HEK293 (cell line): ENCODE measurements around the gene FAM110D.
A peak's percentile ranks its signal among the peaks of the same experiment; 100 is the strongest.

Experiments
- CTCF ChIA-PET: fragments of 350-600 bp; formaldehyde crosslinking; extraction: SDS; loops from one replicate; lab custom pipeline; 2021; ENCODE audit warnings: antibody characterized with exemption; lab: Yijun Ruan, JAX
- POLR2A ChIA-PET: fragments of 300-600 bp; formaldehyde crosslinking; extraction: SDS; loops from one replicate; lab custom pipeline; 2020; ENCODE audit warnings: antibody characterized with exemption, inconsistent platforms; lab: Yijun Ruan, JAX
- H3K27ac ChIP-seq: fragments of 200-500 bp; sonication (Bioruptor generic); 2 replicates; pipeline ENCODE4 v1.5.1; 2014; ENCODE audit warnings: low read depth, low read length, control low read depth, inconsistent platforms; ENCODE audit errors: extremely low read depth
- H3K36me3 ChIP-seq, 2 experiments: fragments of 200-500 bp in 1 of 2; sonication (Bioruptor generic) in 1 of 2; 1 replicate in 1 of 2; 2 replicates in 1 of 2; pipeline ENCODE4 v1.5.1; 2014 to 2017; ENCODE audit warnings: inconsistent platforms in 2 of 2, low read length in 2 of 2; ENCODE audit not compliant: control insufficient read depth in 2 of 2, insufficient read depth in 1 of 2
- H3K4me1 ChIP-seq: fragments of 200-500 bp; sonication (Bioruptor generic); 2 replicates; pipeline ENCODE4 v1.5.1; 2014; ENCODE audit warnings: mild to moderate bottlenecking, low read length, inconsistent platforms; ENCODE audit not compliant: control insufficient read depth, insufficient read depth
- H3K4me3 ChIP-seq: 2 replicates; pipeline ENCODE4 v1.5.1; 2011; ENCODE audit warnings: low read depth, mild to moderate bottlenecking, control low read depth, low read length, moderate library complexity
- H3K9me3 ChIP-seq: fragments of 200-500 bp; sonication (Bioruptor generic); 2 replicates; pipeline ENCODE4 v1.5.1; 2014; ENCODE audit warnings: low read depth, low read length, inconsistent platforms; ENCODE audit not compliant: control insufficient read depth, insufficient read depth
- EGR2 ChIP-seq: fragments of 450-650 bp; formaldehyde crosslinking; IDR thresholded peaks from 2 replicates; pipeline ENCODE4 v1.5.1; 2016; ENCODE audit warnings: low read depth, missing biosample characterization, missing genetic modification characterization
- SCRT1 ChIP-seq: fragments of 450-650 bp; formaldehyde crosslinking; IDR thresholded peaks from 2 replicates; pipeline ENCODE4 v1.5.1; 2016; ENCODE audit warnings: missing biosample characterization, missing genetic modification characterization, borderline replicate concordance
- SP7 ChIP-seq: fragments of 450-650 bp; formaldehyde crosslinking; IDR thresholded peaks from 2 replicates; pipeline ENCODE4 v1.5.1; 2016; ENCODE audit warnings: missing biosample characterization, missing genetic modification characterization
- ZBTB8A ChIP-seq: fragments of 450-650 bp; formaldehyde crosslinking; IDR thresholded peaks from 2 replicates; pipeline ENCODE4 v1.5.1; 2016; ENCODE audit warnings: missing biosample characterization, missing genetic modification characterization
- ZFHX2 ChIP-seq: fragments of 450-650 bp; formaldehyde crosslinking; conservative IDR thresholded peaks from 2 replicates; pipeline ENCODE4 v1.5.1; 2016; ENCODE audit warnings: missing biosample characterization, missing genetic modification characterization
- ZNF114 ChIP-seq: fragments of 450-650 bp; formaldehyde crosslinking; IDR thresholded peaks from 2 replicates; pipeline ENCODE4 v1.5.0; 2017; ENCODE audit warnings: missing biosample characterization, missing genetic modification characterization
- ZNF140 ChIP-seq: fragments of 450-650 bp; formaldehyde crosslinking; IDR thresholded peaks from 2 replicates; pipeline ENCODE4 v1.5.1; 2016; ENCODE audit warnings: missing biosample characterization, missing genetic modification characterization
- ZNF146 ChIP-seq: fragments of 450-650 bp; formaldehyde crosslinking; IDR thresholded peaks from 2 replicates; pipeline ENCODE4 v1.5.1; 2016; ENCODE audit warnings: missing biosample characterization, missing genetic modification characterization
- ZNF2 ChIP-seq: fragments of 450-650 bp; formaldehyde crosslinking; IDR thresholded peaks from 2 replicates; pipeline ENCODE4 v1.5.1; 2016; ENCODE audit warnings: missing biosample characterization, missing genetic modification characterization
- ZNF239 ChIP-seq: fragments of 450-650 bp; formaldehyde crosslinking; IDR thresholded peaks from 2 replicates; pipeline ENCODE4 v1.5.1; 2016; ENCODE audit warnings: missing biosample characterization, missing genetic modification characterization
- ZNF324 ChIP-seq: fragments of 450-650 bp; formaldehyde crosslinking; IDR thresholded peaks from 2 replicates; pipeline ENCODE4 v1.5.1; 2016; ENCODE audit warnings: missing biosample characterization, missing genetic modification characterization
- ZNF335 ChIP-seq: fragments of 450-650 bp; formaldehyde crosslinking; conservative IDR thresholded peaks from 2 replicates; pipeline ENCODE4 v1.5.1; 2016; ENCODE audit warnings: missing biosample characterization, missing genetic modification characterization
- ZNF404 ChIP-seq: fragments of 450-650 bp; formaldehyde crosslinking; IDR thresholded peaks from 2 replicates; pipeline ENCODE4 v1.5.1; 2017; ENCODE audit warnings: missing biosample characterization, missing genetic modification characterization
- ZNF561 ChIP-seq: fragments of 450-650 bp; IDR thresholded peaks from 2 replicates; pipeline ENCODE4 v1.5.1; 2018; ENCODE audit warnings: missing biosample characterization, missing genetic modification characterization, borderline replicate concordance
- ZNF626 ChIP-seq: fragments of 450-650 bp; sonication (Bioruptor Pico); formaldehyde crosslinking; IDR thresholded peaks from 2 replicates; pipeline ENCODE4 v1.5.1; 2018; ENCODE audit warnings: missing biosample characterization, missing genetic modification characterization, inconsistent platforms
- ZSCAN30 ChIP-seq: fragments of 450-650 bp; IDR thresholded peaks from 2 replicates; pipeline ENCODE4 v1.5.1; 2018; ENCODE audit warnings: missing biosample characterization, mild to moderate bottlenecking, missing genetic modification characterization, moderate library complexity
- TF ChIP-seq, protein P1 (sequence below): fragments of 450-650 bp; formaldehyde crosslinking; IDR thresholded peaks from 2 replicates; pipeline ENCODE4; 2016; ENCODE audit warnings: missing biosample characterization, missing genetic modification characterization
- TF ChIP-seq, protein P2 (sequence below): fragments of 450-650 bp; formaldehyde crosslinking; IDR thresholded peaks from 2 replicates; pipeline ENCODE4 v1.5.1; 2016; ENCODE audit warnings: missing biosample characterization, missing genetic modification characterization
- TF ChIP-seq, protein P3 (sequence below): fragments of 450-650 bp; formaldehyde crosslinking; IDR thresholded peaks from 2 replicates; pipeline ENCODE4 v1.5.1; 2016; ENCODE audit warnings: missing biosample characterization, missing genetic modification characterization

The FAM110D gene

DNA sequence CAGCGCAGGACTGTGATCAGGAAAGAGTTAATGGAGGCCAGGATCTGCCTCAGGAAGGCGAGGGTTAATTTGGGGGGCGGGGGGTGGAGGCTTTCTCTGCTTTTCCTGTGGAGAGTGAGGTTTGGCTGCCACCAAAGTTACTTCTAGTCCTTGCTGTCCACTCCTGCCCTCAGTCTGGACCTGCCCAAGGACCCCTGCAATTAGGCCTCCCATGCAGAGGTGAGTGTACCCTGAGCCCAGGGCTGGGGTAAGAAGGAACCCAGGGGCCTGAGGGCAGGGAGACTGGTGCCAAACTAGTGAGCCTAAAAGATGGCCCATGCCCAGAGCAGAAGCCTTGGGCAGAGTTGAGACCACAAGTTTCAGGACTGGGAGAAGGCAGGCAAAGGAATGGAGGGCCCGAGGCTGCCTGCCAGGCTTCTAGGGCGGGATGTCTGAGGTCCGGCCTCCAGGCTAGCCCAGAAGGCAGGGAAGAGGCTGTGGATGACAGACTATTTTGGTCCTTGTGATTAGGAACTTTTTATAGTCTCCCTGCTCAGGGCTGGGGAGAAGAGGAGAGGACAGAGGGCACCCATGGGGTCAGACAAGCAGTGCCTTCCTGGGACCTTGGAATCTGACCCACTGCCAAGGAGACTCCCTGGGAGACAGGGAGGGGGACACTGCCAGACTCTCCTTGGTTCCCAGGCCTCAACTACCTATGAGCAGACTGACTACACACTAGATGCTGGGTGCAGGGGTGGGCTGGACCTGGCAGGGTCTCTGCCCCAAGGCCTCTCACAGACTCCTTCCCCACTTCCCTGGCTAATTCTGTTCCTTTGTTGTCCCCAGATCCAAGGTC is at the start of gene FAM110D:
TSS of gene FAM110D (plus strand) at position 172 of the 835 bp plus-strand sequence. CDS start 2,213 bp downstream, outside the sequence.
- ChIA-PET CTCF (interaction anchor here (2.1 kb wide), 1 partner anchor 14 kb away, joined by 13 read pairs; no protein-coding TSS in a partner anchor), POLR2A (interaction anchor here (0.7 to 1.2 kb wide), 2 partner anchors 10 to 1104 kb away, joined by 3 to 4 read pairs; partner anchors contain the start of genes C1orf232 and ZNF593)
- H3K4me3 ChIP-seq = no peak within 1 kb of the TSS
- H3K36me3 ChIP-seq = no peaks in the 10 kb centered on the region
- no peak within 1 kb of the TSS for H3K27ac ChIP-seq
- peak; percentile 52; the same call in 1 of the 2 replicates for TF ChIP-seq ZNF335 (tag by site-specific recombination)
- TF ChIP-seq, protein P1, sequence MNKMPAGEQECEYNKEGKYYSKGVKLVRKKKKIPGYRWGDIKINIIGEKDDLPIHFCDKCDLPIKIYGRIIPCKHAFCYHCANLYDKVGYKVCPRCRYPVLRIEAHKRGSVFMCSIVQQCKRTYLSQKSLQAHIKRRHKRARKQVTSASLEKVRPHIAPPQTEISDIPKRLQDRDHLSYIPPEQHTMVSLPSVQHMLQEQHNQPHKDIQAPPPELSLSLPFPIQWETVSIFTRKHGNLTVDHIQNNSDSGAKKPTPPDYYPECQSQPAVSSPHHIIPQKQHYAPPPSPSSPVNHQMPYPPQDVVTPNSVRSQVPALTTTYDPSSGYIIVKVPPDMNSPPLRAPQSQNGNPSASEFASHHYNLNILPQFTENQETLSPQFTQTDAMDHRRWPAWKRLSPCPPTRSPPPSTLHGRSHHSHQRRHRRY = no peak
- H3K9me3 ChIP-seq = no peaks in the 10 kb centered on the region
- no peaks in the 10 kb centered on the region; the same call in 1 of the 2 replicates for H3K4me1 ChIP-seq

DNA sequence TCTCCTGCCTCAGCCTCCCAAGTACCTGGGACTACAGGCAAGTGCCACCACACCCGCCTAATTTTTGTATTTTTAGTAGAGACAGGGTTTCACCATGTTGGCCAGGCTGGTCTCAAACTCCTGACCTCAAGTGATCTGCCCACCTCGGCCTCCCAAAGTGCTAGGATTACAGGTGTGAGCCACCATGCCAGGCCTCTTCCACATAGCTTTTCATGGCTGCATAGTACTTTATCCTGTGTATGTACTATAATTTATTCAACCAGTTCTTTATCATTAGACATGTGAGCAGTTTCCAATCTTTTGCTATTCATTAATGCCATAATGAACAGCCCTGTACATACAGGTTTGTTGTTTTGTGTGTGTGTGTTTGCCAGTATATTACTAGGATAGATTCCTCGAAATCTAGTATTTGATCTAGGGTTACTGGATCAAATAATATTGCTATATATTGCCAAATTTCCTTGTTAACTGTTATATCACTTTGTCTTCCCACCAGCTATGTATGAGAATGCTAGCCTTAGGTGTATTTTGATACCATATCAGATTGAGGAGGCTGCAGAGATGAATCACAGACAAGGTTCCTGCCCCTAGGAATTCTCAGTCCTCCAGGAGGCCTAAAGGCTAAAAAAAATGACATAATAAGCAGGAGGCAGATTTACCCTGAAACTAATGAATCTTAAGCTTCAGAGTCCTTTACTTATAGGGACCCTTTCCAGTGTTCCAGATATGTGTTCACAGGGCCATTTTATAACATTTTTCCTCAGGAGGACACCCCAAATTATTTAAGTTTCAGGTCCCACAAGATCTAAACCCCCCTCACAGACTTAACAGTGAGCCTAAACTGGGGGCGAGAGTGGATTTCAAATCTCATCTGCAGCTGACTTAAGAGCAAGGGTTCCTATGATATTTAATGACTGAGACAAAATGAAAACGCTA is 49.4 kb upstream of the FAM110D start:
- no peaks in the 10 kb centered on the region for H3K9me3 ChIP-seq
- peaks cover 0 to 9% of the 10 kb centered on the region in 2 experiments; a peak in 1 of 3 replicates for H3K36me3 ChIP-seq
- no peak for TF ChIP-seq ZNF626
- no peak for TF ChIP-seq ZNF140 (tag by site-specific recombination)
- TF ChIP-seq ZNF146 = peak; percentile 93
- TF ChIP-seq ZNF239 (tag by site-specific recombination) = no peak
- TF ChIP-seq ZNF561 (tag by site-specific recombination) = no peak
- TF ChIP-seq, protein P2, sequence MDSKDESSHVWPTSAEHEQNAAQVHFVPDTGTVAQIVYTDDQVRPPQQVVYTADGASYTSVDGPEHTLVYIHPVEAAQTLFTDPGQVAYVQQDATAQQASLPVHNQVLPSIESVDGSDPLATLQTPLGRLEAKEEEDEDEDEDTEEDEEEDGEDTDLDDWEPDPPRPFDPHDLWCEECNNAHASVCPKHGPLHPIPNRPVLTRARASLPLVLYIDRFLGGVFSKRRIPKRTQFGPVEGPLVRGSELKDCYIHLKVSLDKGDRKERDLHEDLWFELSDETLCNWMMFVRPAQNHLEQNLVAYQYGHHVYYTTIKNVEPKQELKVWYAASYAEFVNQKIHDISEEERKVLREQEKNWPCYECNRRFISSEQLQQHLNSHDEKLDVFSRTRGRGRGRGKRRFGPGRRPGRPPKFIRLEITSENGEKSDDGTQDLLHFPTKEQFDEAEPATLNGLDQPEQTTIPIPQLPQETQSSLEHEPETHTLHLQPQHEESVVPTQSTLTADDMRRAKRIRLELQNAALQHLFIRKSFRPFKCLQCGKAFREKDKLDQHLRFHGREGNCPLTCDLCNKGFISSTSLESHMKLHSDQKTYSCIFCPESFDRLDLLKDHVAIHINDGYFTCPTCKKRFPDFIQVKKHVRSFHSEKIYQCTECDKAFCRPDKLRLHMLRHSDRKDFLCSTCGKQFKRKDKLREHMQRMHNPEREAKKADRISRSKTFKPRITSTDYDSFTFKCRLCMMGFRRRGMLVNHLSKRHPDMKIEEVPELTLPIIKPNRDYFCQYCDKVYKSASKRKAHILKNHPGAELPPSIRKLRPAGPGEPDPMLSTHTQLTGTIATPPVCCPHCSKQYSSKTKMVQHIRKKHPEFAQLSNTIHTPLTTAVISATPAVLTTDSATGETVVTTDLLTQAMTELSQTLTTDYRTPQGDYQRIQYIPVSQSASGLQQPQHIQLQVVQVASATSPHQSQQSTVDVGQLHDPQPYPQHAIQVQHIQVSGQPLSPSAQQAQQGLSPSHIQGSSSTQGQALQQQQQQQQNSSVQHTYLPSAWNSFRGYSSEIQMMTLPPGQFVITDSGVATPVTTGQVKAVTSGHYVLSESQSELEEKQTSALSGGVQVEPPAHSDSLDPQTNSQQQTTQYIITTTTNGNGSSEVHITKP = peak; percentile 92
- TF ChIP-seq SCRT1 = no peak
- no peak for TF ChIP-seq ZNF404 (tag by site-specific recombination)
- H3K4me3 ChIP-seq = no peak overlapping the region
- ChIA-PET CTCF (interaction anchor here (0.6 to 1.5 kb wide), 4 partner anchors 36 to 124 kb away, joined by 3 to 16 read pairs (median 4); no protein-coding TSS in a partner anchor), POLR2A (no interaction called here)
- H3K4me1 ChIP-seq = no peaks in the 10 kb centered on the region
- no peak overlapping the region for H3K27ac ChIP-seq

DNA sequence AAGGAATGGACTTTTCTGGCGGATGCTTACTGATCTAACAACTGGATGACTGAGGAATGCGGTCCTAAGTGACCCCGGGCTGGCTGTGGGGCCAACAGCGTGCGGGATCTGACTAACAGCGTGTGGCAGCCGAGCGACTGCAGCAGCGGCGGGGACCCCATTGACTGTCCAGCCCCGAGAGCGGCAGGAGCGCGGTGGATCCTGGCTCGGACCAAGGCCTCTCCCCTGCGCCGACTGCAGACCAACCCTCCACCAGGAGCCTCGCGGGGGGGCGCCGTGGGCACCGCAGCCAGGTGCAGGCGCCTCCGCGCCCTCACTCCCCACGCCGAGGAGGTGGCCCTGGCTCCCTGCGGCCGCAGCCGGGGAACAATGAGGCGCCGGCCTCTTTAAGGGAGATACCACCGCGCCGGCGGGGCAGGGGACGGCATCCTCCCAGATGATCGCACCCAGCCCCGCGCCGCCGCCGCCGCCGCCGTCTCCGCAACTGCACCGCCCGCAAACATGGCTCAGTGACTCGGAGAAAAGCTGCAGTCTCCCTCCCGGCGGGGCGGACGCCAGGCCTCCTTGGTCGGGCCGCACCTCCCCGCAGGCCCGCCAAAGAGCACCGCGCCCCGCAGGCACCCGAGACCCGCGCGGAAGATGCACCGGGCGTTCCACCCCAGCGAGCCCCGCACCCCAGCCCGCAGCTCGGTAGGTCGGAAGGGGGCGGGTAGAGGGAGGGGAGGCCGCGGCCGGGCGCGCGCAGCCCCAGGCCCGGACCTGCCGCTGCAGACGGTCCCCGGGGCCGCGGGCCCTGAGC is 47.9 kb upstream of the FAM110D start:
- POLR2A ChIA-PET = interaction anchor here (0.9 to 1.8 kb wide), 8 partner anchors 12 to 169 kb away, joined by 3 to 7 read pairs (median 4); partner anchors contain the start of genes CEP85 and SH3BGRL3
- Histone ChIP-seq H3K9me3 (no peaks in the 10 kb centered on the region), H3K4me1 (no peaks in the 10 kb centered on the region), H3K27ac (peak overlapping the region; percentile 87), H3K36me3 (peaks cover under 1 to 23% of the 10 kb centered on the region in 2 experiments; a peak in 2 of 3 replicates), H3K4me3 (peak overlapping the region; percentile 92)
- CTCF ChIA-PET = interaction anchor here (1.0 kb wide), 1 partner anchor 31 kb away, joined by 3 read pairs; no protein-coding TSS in a partner anchor
- TF ChIP-seq ZNF324 = 0 out of 2 replicates have a peak, but pooled peaks have one; percentile 40
- TF ChIP-seq ZBTB8A = peak; percentile 83
- TF ChIP-seq ZSCAN30 (tag by site-specific recombination) = peak; percentile 80; the same call in 1 of the 2 replicates
- peak; percentile 58 for TF ChIP-seq SP7 (tag by site-specific recombination)
- TF ChIP-seq ZNF114 (tag by site-specific recombination) = no peak
- TF ChIP-seq ZFHX2 (tag by site-specific recombination) = peak; percentile 81
- peak; percentile 61; the same call in 1 of the 2 replicates for TF ChIP-seq ZNF2
- TF ChIP-seq EGR2 = peak; percentile 76
- TF ChIP-seq, protein P3, sequence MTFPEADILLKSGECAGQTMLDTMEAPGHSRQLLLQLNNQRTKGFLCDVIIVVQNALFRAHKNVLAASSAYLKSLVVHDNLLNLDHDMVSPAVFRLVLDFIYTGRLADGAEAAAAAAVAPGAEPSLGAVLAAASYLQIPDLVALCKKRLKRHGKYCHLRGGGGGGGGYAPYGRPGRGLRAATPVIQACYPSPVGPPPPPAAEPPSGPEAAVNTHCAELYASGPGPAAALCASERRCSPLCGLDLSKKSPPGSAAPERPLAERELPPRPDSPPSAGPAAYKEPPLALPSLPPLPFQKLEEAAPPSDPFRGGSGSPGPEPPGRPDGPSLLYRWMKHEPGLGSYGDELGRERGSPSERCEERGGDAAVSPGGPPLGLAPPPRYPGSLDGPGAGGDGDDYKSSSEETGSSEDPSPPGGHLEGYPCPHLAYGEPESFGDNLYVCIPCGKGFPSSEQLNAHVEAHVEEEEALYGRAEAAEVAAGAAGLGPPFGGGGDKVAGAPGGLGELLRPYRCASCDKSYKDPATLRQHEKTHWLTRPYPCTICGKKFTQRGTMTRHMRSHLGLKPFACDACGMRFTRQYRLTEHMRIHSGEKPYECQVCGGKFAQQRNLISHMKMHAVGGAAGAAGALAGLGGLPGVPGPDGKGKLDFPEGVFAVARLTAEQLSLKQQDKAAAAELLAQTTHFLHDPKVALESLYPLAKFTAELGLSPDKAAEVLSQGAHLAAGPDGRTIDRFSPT = peak; percentile 63; the same call in 1 of the 2 replicates
